Measurements from ENCODE around the gene LRP1-AS.

The LRP1-AS gene

DNA sequence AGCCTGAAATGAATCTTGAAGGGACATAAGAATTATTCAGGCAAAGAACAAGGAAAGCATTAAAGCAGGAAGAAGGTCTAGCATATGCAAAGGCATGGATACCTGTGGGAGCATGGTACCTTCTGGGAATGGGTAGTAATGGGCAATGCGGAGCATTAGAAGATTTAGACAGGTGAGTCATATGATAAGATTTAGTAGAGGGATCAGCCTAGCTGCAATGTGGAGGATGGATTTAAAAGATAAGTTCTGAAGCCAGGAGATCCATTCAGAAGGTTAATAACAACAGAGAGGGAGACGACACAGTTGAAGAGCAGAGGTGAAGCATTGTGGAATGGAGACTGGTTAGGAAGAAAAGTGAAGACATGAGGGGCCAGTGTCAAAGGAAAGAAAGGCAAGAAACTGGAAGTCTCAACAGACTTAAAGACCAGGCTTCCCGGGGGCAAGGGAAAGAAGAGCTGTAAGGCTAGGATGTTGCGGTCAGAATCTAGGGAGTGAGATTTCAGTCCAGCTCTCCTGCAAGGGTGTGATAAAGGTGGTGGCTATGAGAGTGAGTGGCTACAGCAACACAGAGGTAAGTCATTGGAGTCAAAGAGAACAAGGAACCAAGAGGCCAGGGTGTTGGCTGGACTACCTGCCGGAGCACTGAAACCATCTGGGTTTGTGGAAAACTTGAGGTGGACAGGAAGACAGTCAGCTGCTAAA, 30.7 kb downstream of the LRP1-AS start:
- no peak for DNase-seq

DNA sequence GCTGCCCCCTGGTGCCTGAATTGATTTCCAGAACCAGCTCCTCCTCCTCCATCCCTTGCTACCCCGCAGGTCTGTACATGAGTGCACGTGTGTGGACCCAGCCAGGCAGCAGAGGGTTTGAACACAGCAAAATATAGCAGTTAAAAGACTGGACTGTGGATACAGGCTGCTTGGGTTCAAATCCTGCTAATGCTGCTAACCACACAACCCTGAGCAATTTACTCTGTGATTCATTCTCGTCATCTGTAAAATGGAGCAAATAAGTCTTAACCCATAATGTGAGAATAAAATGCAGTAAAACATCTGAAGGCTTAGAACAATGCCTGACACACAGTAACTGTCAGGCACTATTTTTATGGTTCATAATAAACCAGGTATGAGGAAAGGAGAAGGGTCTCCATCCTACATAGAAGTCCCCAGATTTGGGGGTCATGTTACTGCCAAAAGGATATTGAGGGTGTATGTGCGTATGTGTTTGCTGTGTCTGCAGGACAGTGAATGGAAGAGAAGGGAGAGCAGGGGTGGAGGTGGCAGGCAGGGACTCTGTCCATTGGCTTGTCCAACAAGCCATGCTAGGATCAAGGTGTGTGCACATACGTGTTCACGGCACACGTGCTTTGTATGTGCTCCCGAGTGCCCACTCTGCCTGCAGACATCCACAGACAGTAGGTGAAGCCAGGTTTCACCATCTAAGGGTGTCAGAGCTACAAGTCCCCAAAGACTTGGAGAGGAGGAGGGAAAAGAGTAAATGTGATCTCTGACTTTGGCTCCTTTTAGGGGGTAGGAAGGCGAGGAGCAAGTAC, 34.7 kb downstream of the LRP1-AS start:
- DNase-seq: no peak

DNA sequence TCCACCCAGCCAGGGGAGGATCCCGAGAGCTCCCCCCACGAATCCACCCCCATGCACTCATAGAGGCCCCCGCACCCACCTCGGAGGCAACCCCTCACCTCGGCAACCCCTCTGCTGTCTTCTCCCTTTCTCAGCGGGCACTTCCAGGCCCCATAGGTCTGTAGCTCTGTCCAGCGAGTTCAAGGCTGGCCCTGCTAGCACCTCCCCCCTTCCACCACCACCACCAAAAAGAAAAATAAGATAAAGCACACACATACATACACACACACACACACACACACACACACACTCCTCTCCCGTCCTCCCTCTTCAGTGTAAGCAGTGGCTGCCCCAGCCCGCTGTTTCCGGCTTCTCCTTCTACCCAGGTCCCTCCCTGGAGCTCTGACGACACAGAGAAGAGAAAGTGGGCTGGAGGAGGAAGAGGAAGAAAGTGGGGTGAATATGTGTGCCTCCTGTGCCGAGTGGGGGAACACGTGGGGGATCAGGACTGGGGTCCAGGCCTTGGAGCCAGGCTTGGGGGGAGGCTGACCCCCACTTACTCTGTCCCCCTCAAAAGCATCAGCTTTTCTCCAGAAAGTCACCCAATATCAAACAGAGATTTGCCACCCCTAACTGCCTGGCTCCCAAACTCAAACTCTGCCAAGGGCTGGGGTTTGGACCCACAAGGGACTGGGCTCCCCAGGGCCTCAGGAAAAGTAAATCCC, 36.2 kb downstream of the LRP1-AS start, which contains the start of gene STAT6:
STAT6 (minus strand) TSS at position 332 of the 704 bp plus-strand sequence. CDS start 3,084 bp downstream, outside the sequence.
- DNase-seq: peak; percentile 68 to 88

DNA sequence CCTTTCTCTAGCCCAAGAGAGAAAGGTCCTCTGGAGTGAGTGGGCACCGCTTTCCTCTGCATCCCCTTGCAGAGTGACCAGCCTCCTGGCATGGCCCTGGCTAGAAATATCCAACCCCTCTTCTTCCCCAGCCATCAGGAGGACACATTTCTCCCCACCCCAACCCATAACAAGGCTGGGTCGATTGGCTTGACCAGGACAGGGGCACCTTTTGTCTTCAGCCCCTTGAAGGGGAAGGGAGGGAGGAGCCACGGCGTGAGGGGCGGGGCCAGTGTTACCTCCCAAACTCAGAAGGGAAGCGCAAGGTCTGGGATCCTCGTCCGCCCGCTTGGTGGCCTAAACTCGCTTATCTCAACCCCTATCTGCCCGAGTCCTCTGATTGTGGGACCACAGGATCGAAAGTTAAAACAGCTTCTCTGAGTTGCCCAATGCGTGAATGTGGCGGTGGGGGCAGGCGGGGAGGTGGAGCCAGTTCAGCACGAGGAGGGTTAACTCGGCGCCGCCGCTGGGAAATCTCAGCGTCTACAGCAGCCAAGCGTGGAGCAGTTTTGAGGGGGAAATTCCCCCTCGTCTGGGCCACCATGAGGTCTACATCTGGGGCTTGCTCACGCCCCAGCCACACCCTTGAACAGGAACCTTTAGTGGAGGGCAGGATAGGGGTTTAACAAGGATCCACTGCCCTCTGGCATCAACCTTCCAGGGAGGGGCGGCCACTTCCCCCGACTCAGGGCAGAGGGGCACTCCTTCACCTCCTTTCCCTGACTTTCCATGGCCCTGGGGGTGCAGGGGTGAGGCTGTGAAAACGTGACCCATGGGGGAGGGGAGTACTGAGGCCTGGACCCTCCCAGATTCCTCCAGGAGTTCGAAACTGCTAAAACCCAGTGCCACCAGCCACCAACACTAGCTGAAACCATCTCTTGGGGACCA, 37.1 kb downstream of the LRP1-AS start:
- DNase-seq: peak; percentile 71 to 81

DNA sequence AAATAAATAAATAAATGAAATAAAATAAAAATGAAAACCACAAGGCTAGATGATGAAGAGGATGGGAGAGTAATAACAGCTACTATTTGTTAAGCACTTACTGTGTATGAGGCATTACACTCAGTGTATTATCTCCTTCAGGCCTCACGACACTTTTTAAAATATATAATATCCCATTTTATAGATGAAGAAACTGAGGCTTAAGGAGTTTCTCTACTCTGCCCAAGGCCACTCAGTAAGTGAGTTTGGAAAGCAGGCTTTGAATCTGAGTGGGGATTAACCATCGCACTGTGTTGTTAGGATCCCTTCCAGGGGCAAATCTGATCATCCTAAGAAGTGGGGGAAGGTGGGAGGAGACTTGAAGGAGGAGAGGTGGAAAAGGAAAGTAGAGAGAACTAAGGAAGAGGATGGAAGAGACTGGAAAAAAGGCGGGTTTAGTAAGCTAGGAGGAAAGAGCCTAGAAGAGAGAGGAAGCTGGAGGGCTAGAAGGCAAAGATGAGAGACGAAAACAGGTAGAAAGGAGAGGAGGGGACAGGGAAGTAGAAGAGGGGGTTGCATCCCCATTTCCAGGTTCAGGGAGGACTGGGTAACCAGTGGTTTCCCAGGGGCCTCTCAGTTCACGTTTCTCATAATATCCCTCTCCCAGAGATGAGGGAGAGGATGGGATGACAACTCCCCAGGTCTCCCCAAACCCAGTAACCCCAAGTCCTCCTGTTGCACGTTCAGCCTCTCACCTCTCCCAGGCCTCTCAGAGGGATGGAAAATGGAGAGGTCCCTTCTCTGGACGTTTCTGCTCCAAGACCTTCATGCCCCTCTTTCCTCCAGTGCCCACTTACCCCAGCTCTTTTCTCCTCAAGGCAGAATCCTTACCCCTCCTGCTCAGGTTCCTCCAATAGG, 38.0 kb downstream of the LRP1-AS start:
- DNase-seq: no peak

DNA sequence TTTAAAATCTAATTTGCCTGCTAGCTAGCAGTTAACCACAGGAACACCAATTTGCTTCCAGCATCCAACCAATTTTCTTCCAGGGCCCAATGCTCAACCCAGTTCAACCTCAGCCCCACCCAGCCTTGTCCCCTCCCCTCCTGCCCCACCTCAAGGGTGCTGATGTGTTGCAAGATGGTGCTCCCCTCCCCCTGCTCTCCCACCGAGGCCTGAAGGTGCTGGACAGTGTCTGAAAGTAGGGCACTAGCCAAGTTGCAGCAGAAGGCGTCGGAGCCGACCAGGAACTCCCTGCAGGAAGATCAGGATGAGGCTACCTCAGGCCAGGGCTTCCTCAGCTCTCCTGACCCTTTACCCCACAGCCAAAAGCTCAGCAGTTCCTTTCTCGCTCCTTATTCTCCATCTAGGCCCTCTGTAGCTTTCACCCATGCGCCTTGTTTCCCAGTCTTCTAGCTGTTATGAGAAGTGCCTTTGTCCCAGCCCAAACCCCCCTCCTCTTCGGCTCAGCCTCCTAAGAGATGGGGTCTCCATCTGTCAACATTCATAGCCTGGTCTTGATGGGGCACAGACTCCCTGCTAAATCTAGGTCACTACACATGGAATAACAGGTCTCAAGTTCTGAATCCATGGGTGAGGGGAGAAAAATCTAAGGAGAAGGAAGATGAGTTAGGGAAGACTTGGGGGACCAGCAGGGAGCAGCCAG, 39.8 kb downstream of the LRP1-AS start:
- no peak for DNase-seq

DNA sequence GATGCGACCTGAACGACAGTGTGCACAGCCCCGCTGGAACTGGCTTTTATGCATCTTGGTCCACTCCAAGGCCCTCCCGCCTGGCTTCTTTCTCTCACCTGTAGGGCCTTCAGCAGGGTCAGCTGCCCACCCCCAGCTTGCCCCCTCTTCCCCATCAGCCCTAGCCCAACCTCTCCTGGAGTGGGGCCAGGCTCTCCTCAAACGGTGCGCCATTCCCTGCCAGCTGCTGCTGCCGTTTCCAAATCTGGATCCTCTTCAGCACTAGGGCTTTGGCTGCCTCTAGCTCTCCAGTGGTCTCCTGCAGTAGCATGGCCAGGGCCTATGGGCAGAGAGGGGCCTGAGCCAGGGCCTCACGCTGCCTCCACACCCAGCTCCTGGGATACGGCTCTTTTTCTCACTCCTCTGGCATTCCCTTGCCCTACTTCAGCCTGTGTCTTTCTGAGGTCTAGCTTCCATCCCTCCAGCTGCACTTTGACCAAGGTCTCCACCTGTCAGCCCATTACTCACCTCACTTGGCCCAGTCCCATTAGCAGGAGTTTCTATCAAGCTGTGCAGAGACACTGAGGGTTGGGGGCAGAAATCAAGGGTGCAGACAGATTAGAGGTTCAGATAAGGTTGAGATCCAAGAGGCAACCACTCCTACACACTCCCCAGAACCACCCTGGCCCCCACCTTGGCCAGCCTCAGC, 41.3 kb downstream of the LRP1-AS start:
- DNase-seq: no peak

DNA sequence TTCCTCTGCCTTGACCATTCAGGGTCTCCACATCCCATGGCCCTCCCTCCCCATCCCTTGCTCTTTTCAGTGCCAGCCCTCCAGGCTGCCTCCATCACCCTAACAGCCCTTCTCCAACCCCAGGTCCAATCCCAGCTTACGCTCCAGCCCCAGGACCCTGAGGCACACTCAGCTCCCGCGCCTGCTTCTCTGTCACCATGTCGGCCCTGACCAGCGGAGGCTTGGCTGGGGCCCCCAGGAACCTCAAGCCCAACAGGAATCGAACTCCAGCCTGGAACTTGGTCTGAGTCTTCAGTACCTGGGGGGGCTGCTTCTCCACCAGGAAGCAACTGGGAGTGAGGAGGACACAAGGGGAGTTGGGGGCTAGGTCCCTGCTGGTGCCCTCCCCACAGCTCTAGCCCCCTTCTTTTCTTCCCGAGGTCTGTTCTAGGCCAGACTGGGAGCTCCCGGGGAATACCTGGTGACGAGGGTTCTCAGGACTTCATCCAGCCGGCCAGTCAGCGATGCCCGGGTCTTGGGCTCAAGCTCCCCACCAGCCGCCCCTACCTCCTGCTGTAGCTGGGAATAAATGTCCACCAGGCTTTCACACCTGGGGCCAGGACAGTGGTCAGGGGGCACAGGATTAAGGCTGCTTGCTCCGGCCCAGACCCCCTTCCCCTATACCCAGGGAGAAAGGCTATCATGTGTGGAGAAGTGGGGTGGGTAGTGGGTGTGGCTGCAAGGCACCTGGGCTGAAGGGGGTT, 42.2 kb downstream of the LRP1-AS start:
- no peak for DNase-seq

DNA sequence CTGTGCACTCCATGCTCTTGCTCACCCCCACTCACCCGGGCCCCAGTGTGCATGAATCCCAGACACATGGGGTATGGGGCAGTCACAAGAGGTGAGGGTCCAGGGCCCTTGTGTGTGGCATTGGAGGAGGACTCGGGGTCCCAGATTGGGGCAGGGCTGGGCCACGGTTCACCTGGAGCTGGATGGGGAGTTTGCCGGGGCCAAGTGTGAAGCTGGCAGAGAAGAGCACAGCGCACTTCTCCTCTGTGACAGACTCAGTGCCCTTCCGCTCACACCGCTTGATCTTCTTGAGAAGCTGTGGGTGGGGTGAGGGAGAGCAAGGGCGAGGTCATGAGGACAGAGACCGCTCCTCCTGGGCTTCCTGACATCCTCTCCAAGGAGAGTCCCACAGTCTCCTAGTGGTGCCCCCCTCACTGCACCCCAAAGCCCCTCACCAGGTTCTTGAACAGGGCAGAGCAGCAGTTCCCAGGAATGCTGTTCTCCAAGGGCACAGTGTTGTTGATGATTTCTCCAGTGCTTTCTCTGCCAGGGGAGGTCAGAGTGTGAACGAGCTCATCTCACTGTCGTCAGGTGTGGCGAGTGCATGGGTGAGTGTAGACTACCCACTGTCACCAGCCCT, 43.0 kb downstream of the LRP1-AS start:
- no peak for DNase-seq

DNA sequence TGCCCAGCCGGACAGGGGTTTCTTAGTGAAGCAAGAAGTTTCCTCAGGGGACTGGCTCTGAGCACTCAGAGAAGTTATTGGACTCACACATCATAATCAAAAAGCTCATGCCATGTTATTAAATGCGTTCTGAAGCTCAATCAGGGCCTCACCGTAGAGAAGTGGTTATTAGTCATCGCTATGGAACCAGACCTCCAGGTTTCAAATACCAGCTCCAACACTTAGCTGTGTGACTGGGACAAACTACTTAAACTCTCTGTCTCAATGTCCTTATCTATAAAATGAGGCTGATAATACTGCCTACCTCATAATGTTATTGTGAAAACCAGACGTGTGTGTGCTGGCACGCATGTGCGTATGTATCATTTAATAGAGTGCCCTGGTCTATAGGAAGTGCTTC, 43.6 kb downstream of the LRP1-AS start:
- DNase-seq: no peak

DNA sequence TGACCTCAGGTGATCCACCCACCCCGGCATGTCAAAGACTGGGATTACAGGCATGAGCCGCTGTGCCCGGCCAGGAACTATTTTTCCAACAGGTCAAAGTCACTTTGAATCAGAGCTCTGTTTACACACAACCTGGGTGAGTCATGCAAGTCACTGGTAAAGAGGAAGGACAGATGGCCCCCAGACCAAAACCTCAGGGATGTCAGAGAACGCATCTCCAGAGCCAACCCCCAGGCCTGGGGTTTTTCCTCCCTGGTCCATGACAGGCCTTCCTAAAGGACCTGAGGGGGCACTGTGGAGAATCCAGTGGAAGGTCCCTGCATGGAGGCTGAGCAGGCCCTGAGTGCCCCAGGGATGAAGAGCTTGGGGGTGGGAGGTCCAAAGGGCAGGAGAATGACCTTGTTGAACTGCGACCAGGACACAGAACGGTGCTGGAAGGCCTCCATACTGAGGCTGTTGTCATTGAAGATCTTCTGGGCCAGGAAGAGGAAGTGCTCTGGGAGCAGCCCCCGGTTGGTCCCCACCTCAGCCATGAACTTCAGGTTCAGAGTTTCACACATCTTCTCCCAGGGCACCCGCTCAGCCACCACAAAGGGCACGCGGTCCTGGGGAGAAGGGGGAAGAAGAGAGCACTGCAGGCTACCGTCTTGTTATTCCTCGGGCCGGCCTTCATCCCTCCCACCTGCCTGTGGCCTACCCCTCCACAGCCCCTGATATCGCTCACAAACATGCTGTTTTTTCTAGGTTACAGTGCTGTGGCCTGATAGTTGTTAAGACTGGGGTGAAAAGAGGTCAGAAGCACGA, 45.3 kb downstream of the LRP1-AS start:
- no peak for DNase-seq

DNA sequence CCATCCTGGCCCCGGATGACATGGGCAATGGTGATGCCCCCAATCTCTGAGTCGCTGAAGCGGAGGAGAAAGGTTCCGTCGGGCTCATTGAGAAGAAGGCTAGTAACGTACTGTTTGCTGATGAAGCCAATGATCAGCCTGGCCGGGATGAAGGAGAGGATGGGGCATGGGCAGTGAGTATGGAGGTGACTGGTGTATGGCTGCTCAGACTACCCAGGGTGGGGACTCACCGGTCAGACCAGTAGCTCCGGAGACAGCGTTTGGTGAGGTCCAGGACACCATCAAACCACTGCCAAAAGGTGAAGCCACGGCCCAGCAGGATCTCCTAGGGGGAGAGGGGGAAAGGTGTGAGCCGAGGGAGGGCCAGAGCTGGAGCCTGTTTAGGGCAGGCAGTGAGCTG, 47.7 kb downstream of the LRP1-AS start:
- no peak for DNase-seq

DNA sequence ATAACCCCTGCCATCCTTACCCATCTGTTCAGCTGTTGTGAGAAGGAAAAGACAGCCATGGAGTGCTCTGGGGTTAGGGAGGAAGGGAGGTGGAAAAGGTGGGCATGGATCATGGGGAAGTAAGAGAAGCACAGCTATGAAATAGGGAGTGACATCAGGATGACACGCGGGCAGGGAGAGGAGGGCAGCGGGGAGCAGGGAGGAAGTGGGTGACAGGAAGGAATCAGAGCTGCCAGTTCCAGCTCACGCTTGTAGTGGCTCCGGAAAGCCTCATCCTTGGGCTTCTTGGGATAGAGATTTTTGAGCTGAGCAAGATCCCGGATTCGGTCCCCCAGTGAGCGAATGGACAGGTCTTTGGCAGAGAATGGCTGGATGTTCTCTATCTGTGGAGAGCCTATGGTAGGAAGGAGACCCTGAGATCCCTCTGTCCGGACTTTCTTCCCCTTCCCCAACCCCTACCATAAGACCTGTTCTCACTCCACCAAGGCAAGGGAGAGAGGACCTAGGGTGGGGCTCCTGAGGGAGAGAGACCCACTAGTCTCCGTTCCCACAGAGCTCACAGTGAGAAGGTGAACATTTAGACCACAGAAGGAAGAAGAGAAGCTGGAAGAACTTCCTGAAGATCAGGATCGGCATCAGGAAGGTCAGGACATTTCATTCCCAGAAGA, 48.2 kb downstream of the LRP1-AS start:
- DNase-seq: no peak

DNA sequence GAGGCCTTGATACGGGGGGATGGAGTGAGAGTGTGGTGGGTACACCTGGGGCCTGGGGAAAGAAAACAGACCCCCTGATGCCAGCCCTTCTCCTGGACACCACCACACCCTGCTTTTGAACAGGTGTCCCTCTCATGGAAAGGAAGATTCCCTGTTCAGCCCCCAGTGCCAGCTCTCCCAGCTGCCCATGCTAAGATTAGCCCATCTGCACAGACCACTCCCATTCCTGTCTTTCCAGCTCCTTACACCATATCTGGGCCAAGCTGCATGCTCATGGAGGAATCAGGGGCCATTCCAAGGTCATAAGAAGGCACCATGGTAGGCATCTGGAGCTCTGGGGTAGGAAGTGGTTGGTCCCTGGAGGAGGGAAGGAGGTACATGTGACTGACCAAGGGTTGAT, 48.9 kb downstream of the LRP1-AS start:
- no peak for DNase-seq

DNA sequence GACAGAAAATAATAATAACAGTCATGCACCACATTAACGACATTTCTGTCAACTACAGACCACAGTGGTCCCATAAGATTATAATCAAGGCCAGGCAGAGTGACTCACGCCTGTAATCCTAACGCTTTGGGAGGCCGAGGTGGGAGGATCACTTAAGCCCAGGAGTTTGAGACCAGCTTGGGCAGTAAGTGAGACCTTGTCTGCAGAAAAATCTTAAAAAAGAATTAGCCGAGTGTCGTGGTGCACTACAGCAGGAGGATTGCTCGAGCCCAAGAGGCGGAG, 49.9 kb downstream of the LRP1-AS start:
- no peak for DNase-seq

DNA sequence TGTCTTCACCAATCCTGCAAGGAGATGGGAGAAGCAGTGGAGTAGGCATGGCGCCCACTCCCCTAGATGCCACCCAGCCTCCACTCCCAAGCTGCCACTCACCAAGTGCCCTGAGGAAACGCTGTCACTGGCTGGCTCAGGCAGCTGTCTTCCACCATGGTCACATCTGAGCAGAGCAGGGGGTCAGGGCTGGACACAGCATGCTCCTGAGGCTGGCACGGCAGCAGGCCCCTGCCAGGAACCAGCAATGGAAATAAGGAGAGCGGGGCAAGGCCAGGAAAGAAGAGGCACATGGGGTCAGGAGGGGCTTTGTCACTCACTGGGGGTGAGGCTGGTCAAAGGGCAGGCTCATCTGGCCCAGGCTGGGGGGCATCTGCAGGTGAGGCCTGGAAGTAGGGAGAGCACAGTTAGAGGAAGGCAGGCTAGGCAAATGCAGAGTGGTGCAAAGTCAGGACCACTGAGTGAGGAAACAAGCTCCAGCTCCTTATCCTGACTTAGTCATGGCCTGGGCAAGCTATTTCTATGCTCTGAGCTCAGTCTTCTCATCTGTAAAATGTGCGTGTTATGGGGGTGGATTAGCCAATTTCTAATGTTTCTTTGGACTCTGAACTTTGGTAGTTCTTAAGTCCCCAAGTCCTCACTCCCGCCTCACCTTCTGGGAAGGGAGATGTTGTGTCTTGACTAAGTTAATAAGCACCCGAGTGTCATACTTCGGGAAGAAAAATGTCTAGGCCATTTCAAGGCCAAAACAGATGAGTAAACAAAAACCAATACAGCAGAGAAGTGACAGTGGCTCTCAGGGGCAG, 50.5 kb downstream of the LRP1-AS start:
- DNase-seq: no peak

DNA sequence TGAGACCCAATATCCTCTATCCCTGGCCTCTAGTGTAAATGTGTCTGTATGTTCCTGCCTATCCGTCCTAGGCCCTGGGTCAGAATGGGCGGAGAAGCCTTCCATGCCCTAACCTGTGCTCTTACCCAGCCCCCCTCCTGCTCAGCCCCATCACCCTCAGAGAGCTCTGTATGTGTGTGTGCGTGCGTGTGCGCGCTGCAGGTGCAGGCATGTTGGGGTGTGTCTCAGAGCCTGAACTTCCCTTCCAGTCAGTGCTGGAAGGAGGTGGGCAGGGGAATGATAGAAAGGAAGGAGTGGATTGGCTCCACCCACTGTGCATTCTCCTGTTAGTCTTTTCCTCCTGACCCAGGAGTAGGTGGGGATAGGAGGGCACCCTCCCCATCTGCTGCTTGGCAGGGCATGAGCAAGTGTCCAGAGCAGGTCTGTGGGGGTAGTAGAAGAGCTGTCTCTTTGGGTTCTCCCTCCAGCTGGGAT, 51.3 kb downstream of the LRP1-AS start:
- DNase-seq: no peak
